Fibroblast of the aortic adventitia (primary cell): Measurements from ENCODE around the gene OR10A4. TPM values are rescaled to one million over a fixed set of nuclear protein-coding genes. Genes with fewer than 3 reads are reported as not detected.
A peak's percentile ranks its signal among the peaks of the same experiment; 100 is the strongest.

Experiments used
- DNase-seq: peaks from one replicate; pipeline ENCODE4 v3.0.0-alpha.2; 2010; ENCODE audit warnings: low read depth
- H3K4me3 ChIP-seq: 2 replicates; pipeline ENCODE4 v1.5.1; 2011; ENCODE audit warnings: low read depth, mild to moderate bottlenecking, control low read depth, low read length, moderate library complexity
- CTCF ChIP-seq: IDR thresholded peaks from 2 replicates; pipeline ENCODE4 v1.5.1; 2011; ENCODE audit warnings: mild to moderate bottlenecking, low read length, control low read depth, inconsistent platforms; ENCODE audit not compliant: insufficient read depth
- total RNA-seq: library from RNA; depleted of rRNA; stranded (reverse); fragments of >200 nt; gene quantifications from 2 replicates; pipeline ENCODE4 v1.2.3, GENCODE V29; 2012; ENCODE audit warnings: low replicate concordance

The OR10A4 gene
- total RNA-seq, 1 donor = not detected

- DNase-seq = peak; percentile 73
- H3K4me3 ChIP-seq = no peak overlapping the region
- TF ChIP-seq CTCF = no peak
Observed at GRCh38 chr11:6911948-6912347, 35.5 kb downstream of the OR10A4 start.

GRCh38 chr11:6919698-6920097 lies 43.3 kb downstream of the OR10A4 start:
- H3K4me3 ChIP-seq = no peak overlapping the region
- no peak for DNase-seq
- TF ChIP-seq CTCF = no peak

GRCh38 chr11:6920702-6921101 lies 44.3 kb downstream of the OR10A4 start, which contains the start of gene OR2D3:
TSS of gene OR2D3 (plus strand) at chr11:6921002. CDS start at chr11:6921002, 0 bp downstream.
- no peak for TF ChIP-seq CTCF
- no peak for DNase-seq
- H3K4me3 ChIP-seq = no peak within 1 kb of the TSS

- no peak for DNase-seq
- TF ChIP-seq CTCF = no peak
- H3K4me3 ChIP-seq = no peak overlapping the region
Observed at GRCh38 chr11:6925007-6925577, 48.7 kb downstream of the OR10A4 start.

- TF ChIP-seq CTCF = no peak
- DNase-seq = peak; percentile 8
- H3K4me3 ChIP-seq = peak overlapping the region; percentile 87
Observed at GRCh38 chr11:6925636-6926207, 49.3 kb downstream of the OR10A4 start.

- peak; percentile 70 for DNase-seq
- peak within 1 kb of the TSS; percentile 87 for H3K4me3 ChIP-seq
- TF ChIP-seq CTCF = no peak
Observed at GRCh38 chr11:6926208-6927029, 50.0 kb downstream of the OR10A4 start, which contains the start of gene ZNF215. TSS of gene ZNF215 (plus strand) at chr11:6926426. CDS start at chr11:6932273, 5,847 bp downstream.
